ES-I3 (cell line): ENCODE data around the gene ASB1.

Experiments
- H3K36me3 ChIP-seq: 2 replicates; pipeline ENCODE4 v1.6.1; 2013; ENCODE audit warnings: mild to moderate bottlenecking, low read length, control low read depth, moderate library complexity; ENCODE audit not compliant: insufficient read depth
- H3K4me1 ChIP-seq: 2 replicates; pipeline ENCODE4 v1.6.1; 2013; ENCODE audit warnings: mild to moderate bottlenecking, control low read depth, low read length; ENCODE audit not compliant: insufficient read depth
- H3K9ac ChIP-seq: 2 replicates; pipeline ENCODE4 v1.6.1; 2013; ENCODE audit warnings: low read depth, mild to moderate bottlenecking, low read length, moderate library complexity
- H3K9me3 ChIP-seq: 2 replicates; pipeline ENCODE4 v1.6.1; 2013; ENCODE audit warnings: mild to moderate bottlenecking, low read length, moderate library complexity; ENCODE audit not compliant: control insufficient read depth, insufficient read depth

ASB1 gene

GRCh38 chr2:238409341-238410199 lies 17.2 kb upstream of the ASB1 start:
- H3K4me1 ChIP-seq, result peaks cover 3% of the 10 kb centered on the region; the same call in 1 of the 2 replicates
- no peaks in the 10 kb centered on the region for H3K36me3 ChIP-seq
- H3K9ac ChIP-seq, result no peak overlapping the region
- no peaks in the 10 kb centered on the region for H3K9me3 ChIP-seq

DNA sequence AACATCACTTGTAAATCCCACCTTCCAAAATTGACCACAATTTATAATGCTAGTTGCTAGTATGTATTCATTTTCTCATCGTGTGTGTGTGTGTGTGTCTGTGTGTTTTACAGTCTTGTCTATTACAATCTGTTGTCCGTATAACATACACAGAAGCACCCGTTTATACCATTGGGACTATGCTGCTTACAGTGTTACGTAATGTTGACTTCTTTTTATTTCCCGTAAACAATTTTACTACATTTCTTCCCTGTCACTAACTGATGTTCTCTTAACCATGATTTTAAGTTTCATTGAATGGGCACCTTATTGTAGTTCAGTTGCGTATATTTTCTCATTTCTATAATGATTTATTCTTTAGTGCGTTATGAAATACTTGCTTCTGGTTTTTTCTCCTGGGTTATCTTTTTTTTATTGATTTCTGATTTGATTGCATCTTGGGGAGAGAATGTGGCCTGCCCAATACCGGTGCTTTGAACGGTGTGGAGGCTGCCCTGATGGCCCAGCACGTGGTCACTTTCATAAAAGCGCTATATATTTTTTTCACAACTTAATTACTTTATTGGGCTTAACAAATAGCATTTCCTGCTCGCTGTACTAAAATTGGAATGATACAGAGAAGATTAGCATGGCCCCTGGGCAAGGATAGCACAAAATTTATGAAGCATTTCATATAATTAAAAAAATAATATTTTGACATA lies 14.5 kb upstream of the ASB1 start:
- H3K9ac ChIP-seq, result no peak overlapping the region
- no peaks in the 10 kb centered on the region for H3K36me3 ChIP-seq
- H3K9me3 ChIP-seq, result peaks cover 6% of the 10 kb centered on the region; the same call in 1 of the 2 replicates
- no peaks in the 10 kb centered on the region for H3K4me1 ChIP-seq

DNA sequence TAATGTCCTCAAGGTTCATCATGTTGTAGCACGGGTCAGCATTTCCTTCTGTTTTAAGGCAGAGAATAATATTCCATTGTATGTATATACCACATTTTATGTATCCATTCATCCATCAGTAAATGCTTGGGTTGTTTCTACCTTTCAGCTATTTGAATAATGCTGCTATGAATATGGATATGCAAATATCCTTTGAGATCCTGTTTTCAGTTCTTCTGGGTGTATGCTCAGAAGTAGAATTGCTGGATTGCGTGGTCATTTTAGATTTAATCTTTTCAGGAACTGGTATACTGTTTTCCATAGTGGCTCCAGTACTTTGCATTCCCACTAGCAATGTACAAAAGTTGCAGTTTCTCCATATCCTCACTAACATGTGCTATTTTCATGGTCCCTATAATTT lies 13.4 kb upstream of the ASB1 start:
- no peak overlapping the region for H3K9ac ChIP-seq
- no peaks in the 10 kb centered on the region for H3K36me3 ChIP-seq
- H3K9me3 ChIP-seq, result peaks cover 6% of the 10 kb centered on the region; the same call in 1 of the 2 replicates
- no peaks in the 10 kb centered on the region for H3K4me1 ChIP-seq

- H3K36me3 ChIP-seq, result no peaks in the 10 kb centered on the region
- no peak overlapping the region for H3K9ac ChIP-seq
- peaks cover 6% of the 10 kb centered on the region; the same call in 1 of the 2 replicates for H3K9me3 ChIP-seq
- H3K4me1 ChIP-seq, result peaks cover 3% of the 10 kb centered on the region
These were observed 11.5 kb upstream of the ASB1 start for GRCh38 chr2:238415036-238415764.

DNA sequence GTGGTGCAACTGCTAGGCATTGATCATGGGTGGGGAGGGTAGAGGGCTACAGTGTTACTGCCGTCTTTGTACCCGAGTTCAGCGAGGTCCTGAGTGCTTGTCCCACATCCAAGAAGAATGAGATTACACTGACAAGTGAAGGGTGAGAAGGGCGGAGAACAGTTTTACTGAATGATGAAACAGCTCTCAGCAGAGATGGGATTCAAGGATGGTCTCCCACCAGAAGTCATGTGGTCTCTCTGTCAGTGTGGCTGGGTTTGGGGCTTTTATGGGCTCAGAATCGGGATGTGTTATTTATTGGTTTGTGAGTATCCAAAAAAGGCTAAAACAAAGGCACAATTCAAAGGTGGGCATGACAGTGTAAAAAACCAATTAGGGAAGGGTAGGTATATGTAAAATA lies 10.8 kb upstream of the ASB1 start:
- H3K9me3 ChIP-seq, result peaks cover 6% of the 10 kb centered on the region; the same call in 1 of the 2 replicates
- peaks cover 10% of the 10 kb centered on the region for H3K4me1 ChIP-seq
- H3K9ac ChIP-seq, result no peak overlapping the region
- no peaks in the 10 kb centered on the region for H3K36me3 ChIP-seq

DNA sequence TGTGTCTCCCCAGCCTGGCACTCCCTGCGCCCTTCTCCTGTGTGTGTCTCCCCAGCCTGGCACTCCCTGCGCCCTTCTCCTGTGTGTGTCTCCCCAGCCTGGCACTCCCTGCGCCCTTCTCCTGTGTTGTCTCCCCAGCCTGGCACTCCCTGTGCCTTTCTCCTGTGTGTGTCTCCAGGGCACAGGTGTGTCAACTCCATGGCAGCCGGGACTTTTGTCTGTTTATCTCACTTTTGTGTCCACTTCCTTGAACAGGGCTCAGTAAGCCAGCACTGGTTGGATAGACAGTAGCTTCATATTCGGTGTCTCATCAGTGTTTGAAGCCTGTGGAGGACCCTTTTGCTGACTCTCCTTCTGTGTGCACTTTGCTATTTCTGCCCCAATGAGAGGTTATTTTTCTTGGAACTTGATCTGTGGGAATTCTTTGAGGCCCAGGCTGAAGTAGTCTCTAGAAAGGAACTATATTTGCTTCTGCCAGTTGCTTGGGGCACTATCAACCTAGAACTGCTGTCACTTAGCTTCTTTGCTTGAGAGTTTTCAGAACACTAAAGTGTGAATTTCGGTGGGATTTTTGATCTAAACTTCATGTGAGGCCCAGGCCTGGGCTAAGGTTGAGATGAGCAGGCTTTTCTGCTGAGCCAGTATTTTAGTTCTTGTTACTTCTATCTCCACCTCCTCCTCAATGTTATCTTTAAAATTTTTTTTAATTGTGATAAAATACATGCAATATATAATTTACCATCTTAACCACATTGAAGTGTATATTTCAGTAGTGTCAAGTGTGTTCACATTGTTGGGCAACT lies 8.3 kb upstream of the ASB1 start:
- H3K36me3 ChIP-seq, result no peaks in the 10 kb centered on the region
- peaks cover 6% of the 10 kb centered on the region; the same call in 1 of the 2 replicates for H3K9me3 ChIP-seq
- H3K9ac ChIP-seq, result no peak overlapping the region
- H3K4me1 ChIP-seq, result peaks cover 18% of the 10 kb centered on the region

GRCh38 chr2:238418999-238419546 lies 7.7 kb upstream of the ASB1 start:
- Histone ChIP-seq H3K9me3 (peaks cover 6% of the 10 kb centered on the region; the same call in 1 of the 2 replicates), H3K36me3 (no peaks in the 10 kb centered on the region), H3K9ac (no peak overlapping the region)

DNA sequence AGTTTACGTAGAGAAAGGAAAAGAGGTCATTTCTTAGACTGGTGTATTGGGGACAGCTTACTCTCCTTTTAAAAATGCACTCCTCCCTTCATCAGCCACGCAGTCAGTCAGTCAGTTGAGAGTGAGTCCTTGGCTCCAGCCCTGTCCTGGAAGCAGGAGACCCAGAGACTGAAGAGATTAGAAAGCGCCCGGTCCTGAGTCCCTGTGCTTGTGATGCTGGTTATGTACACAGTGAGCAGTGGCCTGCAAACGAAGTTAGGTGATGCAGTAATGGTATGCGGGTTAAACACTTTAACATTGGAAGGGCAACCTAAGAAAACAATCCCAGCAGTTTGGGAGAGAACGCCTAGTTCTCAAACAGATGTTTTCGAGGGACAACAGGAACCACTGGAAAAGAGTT lies 6.3 kb upstream of the ASB1 start:
- Histone ChIP-seq H3K9me3 (peaks cover 4% of the 10 kb centered on the region; the same call in 1 of the 2 replicates), H3K4me1 (peaks cover 18% of the 10 kb centered on the region), H3K36me3 (no peaks in the 10 kb centered on the region), H3K9ac (no peak overlapping the region)

More at GRCh38 chr2:238418999-238419546, 7.7 kb upstream of the ASB1 start:
- peaks cover 18% of the 10 kb centered on the region for H3K4me1 ChIP-seq

DNA sequence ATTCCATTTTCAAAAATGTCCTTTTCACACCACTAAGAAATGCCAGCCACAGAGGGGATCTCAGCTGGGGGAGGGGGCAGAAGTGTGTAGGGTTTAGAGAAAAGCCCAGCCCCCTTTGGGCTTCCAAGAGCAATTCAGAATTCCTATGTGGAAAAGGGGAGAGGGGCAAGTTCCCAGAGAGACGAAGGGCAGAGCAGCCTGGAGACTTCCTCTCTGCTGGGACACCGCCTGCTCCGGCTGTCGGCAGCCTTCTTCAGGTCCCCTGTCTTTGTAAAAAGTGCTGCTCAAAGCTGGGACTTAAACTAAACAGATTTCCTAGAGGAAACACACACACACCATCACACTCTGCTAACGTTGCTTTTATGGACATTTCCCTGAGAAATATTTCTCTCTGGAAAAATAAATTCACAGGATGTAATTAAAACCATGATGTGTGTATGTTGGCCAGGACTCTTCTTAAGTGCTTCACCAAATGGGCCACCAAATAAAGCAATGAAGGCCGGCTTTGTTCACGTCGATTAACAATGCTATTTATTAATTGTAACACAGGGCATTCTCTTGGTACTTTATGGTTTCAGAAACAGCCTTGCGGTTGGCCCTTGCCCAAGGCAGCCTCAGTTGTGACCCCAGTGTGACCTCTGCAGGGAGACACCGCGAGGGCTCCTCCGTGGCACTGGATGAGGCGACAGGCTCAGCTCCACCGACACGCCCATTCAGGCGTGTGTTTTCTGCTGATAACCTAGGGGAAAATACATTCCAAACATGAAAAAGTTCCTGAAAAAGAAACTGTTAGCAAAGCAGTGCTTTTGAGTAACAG lies 5.6 kb upstream of the ASB1 start:
- Histone ChIP-seq H3K9ac (no peak overlapping the region), H3K36me3 (no peaks in the 10 kb centered on the region), H3K4me1 (peaks cover 18% of the 10 kb centered on the region), H3K9me3 (no peaks in the 10 kb centered on the region)

GRCh38 chr2:238421695-238422035 lies 5.1 kb upstream of the ASB1 start:
- Histone ChIP-seq H3K36me3 (no peaks in the 10 kb centered on the region), H3K9ac (no peak overlapping the region), H3K4me1 (peaks cover 18% of the 10 kb centered on the region), H3K9me3 (no peaks in the 10 kb centered on the region)

DNA sequence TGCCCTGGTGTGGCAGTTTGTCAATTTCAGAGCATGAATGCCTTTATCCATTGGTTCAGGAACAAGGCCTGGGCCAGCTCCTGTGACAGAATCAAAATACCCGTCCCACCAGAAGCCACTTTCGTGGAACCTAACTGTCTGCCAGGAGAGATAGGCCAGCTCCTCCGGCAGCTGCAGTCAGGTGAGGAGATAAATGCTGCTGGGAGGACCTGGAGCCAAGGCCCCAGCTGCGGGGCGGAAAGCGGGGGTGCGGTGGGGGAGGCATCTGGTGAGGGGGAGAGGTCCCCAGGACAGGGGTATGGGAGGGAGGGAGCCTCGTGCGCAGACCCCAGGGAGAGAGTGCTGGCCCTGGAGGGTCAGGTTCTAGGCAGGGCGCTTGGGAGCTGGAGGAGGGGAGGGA lies 4.4 kb upstream of the ASB1 start:
- H3K9ac ChIP-seq, result no peak overlapping the region
- H3K4me1 ChIP-seq, result peaks cover 18% of the 10 kb centered on the region
- no peaks in the 10 kb centered on the region for H3K9me3 ChIP-seq
- no peaks in the 10 kb centered on the region for H3K36me3 ChIP-seq

DNA sequence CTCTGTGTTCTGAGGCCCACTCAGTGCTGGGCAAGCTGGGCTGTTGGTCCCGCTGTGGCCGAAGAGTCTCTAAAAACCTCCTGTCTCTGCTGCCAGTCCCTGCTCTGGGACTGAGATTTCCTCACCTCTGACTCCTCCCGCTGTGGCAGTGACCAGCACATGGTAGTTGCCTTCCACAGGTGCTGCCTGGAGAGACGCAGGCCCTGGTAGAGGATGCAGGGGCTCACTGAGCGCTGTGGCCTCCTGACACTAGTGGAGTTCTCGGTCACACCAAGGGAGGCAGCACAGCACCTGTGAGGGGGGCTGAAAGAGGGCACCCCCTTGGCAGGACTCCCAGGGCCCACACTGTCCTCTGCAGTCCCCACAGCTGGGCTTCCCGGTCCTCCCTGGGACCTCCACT lies 3.8 kb upstream of the ASB1 start:
- Histone ChIP-seq H3K9ac (no peak overlapping the region), H3K4me1 (peaks cover 18% of the 10 kb centered on the region), H3K9me3 (no peaks in the 10 kb centered on the region), H3K36me3 (no peaks in the 10 kb centered on the region)
